ENCODE measurements around the gene YEATS2.

DNA sequence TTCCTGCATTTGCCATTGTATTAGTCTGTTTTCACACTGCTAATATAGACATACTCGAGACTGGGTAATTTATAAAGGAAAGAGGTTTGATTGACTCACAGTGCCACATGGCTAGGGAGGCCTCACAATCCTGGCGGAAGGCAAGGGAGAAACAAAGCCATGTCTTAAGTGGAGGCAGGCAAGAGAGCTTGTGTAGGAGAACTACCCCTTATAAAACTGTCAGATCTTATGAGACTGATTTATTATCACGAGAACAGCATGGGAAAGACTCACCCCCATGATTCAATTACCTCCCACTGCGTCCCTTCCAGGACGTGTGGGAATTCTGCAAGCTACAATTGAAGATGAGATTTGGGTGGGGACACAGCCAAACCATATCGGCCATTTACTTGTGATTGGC, 27.8 kb downstream of the YEATS2 start:
- TF ChIP-seq, protein P1, sequence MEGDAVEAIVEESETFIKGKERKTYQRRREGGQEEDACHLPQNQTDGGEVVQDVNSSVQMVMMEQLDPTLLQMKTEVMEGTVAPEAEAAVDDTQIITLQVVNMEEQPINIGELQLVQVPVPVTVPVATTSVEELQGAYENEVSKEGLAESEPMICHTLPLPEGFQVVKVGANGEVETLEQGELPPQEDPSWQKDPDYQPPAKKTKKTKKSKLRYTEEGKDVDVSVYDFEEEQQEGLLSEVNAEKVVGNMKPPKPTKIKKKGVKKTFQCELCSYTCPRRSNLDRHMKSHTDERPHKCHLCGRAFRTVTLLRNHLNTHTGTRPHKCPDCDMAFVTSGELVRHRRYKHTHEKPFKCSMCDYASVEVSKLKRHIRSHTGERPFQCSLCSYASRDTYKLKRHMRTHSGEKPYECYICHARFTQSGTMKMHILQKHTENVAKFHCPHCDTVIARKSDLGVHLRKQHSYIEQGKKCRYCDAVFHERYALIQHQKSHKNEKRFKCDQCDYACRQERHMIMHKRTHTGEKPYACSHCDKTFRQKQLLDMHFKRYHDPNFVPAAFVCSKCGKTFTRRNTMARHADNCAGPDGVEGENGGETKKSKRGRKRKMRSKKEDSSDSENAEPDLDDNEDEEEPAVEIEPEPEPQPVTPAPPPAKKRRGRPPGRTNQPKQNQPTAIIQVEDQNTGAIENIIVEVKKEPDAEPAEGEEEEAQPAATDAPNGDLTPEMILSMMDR (conservative IDR thresholded peaks at IDR 0.05; ENCODE audit: low read length), result no peak
- TF ChIP-seq EZH2phosphoT487 (IDR thresholded peaks at IDR 0.05; ENCODE audit: borderline replicate concordance), result no peak

All from Loucy (cell line).